PFSK-1 (cell line): ENCODE measurements around the gene SLC44A2.

Experiments
- POLR2AphosphoS5 ChIP-seq: IDR thresholded peaks from 2 replicates; pipeline ENCODE4 v1.6.1; 2012; ENCODE audit warnings: low read depth, mild to moderate bottlenecking, control low read depth, low read length, moderate library complexity
- REST ChIP-seq, 2 experiments: IDR thresholded peaks; 2 replicates each; pipeline versions ENCODE4 v1.6.1 to v1.8.0; 2011 to 2012; ENCODE audit warnings: low read depth in 2 of 2, low read length in 2 of 2, control low read depth in 1 of 2, inconsistent platforms in 1 of 2, mild to moderate bottlenecking in 1 of 2, moderate library complexity in 1 of 2; ENCODE audit not compliant: insufficient read depth in 1 of 2
- SIN3A ChIP-seq: IDR thresholded peaks from 2 replicates; pipeline ENCODE4 v1.6.1; 2012; ENCODE audit warnings: mild to moderate bottlenecking, low read length, moderate library complexity, borderline replicate concordance; ENCODE audit not compliant: insufficient read depth
- TAF1 ChIP-seq: IDR thresholded peaks from 2 replicates; pipeline ENCODE4 v1.6.1; 2012; ENCODE audit warnings: low read length, control low read depth, borderline replicate concordance; ENCODE audit not compliant: insufficient read depth

- TF ChIP-seq POLR2AphosphoS5 (no peak), TAF1 (no peak), SIN3A (no peak), REST (IDR thresholded peaks at IDR 0.05; ENCODE audit: insufficient read depth in 1 of 2, low read depth in 2 of 2, low read length in 2 of 2) (no peak)
Measured at GRCh38 chr19:10577951-10578350, 47.4 kb upstream of the SLC44A2 start.
